ENCODE measurements around the gene MLPH.

The MLPH gene

DNA sequence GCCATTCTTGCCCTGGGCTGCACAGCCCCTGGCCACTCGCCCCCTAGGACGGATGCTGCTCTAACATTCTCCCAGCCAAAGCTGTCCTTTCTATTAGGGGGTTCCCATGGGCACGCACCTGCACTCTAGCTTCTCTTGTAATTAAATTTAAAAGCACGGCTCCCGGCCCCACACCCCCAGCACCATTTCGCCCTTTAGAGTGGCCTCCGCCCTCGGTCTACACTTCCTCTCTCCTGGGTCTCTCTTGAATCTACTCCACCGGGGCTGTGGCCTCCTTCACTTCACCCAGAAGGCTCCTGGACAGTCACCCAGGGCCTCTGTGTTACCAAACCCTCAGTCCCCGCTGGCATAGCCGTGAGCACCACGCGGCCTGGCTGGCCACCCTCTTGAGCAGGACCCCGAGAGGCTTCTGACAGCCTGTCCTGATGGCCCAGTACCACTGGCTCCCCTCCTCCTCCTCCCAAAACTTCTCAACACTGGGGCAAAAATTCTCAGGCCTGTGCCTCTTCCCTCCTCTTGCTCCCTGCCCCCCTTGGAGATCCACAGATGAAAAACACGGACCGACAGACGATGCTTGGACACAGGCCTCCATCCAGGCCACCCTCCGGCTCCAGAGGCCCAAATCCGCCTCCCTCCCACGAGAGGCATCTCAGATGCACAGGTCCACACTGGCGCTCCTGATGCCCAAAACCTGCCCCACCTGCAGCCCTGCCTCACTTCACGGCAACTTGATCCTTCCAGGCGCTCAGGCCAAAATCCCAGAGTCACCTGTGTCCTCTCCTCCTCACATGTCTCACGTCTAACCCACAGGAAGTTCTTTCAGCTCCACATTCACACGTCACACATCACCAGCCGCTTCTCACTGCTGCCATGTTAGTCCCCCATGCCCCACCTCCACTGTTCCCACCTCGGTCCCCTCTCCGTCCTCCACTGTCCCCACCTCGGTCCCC lies 110.4 kb downstream of the MLPH start:
- no peak for DNase-seq

DNA sequence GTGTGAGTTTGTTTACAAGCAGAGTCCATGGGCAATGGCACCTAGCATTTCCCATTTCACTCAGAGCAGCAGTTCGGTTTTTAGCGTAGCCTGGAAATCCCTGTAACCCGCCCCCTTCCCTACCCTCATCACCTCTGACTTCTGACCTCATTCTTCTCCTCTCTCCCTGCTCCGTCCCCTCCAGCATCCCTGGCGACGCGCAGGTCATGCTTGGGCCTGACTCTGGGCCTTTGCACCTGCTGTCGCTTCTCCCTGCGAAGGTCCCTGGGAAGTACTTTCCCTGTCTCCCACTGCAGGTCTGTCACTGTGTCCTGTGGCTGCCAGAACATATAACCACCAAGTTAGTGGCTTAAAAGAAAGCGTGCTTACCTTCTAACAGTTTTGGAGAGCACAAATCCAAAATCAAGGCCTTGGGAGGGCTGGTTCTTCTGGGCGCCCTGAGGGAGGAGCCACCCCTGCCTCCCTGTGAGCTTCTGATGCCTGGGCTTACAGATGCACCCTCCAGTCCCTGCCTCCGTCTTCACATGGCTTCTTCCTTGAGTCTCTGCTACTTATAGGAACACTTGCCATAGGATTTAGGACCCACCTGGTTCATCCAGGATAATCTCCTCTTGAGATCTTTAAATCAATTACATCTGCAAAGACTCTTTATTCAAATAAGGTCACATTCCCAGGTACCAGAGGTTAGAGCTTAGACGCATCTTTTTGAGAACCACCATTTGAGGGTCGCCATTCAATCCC lies 111.6 kb downstream of the MLPH start:
- no peak for DNase-seq

GRCh38 chr2:237599465-237600110 lies 112.5 kb downstream of the MLPH start:
- DNase-seq, result no peak

- DNase-seq, result peak in 2 of 56 donors; percentile 9 to 19
Observed at GRCh38 chr2:237600205-237600846, 113.3 kb downstream of the MLPH start.

GRCh38 chr2:237601453-237602116 lies 114.5 kb downstream of the MLPH start:
- DNase-seq, result no peak

DNA sequence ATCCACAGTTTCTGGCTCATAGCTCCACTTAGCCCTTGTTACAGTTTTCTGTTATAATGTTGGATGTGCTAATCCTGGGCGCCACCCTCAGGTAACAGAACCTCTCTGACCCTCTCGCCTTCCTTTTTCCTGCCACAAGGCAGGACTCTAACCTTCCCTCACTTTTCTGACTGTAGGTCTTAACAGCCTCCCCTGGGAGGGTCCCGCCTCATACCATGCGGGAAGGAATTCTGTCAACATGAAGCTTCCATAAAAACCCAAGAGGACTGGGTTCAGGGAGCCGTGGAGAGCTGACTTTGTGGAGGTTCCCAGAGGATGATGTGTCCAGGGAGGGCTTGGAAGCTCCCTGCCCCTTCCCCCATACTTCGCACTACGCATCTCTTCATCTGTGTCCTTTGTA lies 115.4 kb downstream of the MLPH start:
- no peak for DNase-seq

- DNase-seq, result no peak
Observed at GRCh38 chr2:237603049-237603717, 116.1 kb downstream of the MLPH start.

- DNase-seq, result peak in 7 of 56 donors; percentile 9 to 45 (median 23)
Observed at GRCh38 chr2:237603718-237604362, 116.8 kb downstream of the MLPH start.

DNA sequence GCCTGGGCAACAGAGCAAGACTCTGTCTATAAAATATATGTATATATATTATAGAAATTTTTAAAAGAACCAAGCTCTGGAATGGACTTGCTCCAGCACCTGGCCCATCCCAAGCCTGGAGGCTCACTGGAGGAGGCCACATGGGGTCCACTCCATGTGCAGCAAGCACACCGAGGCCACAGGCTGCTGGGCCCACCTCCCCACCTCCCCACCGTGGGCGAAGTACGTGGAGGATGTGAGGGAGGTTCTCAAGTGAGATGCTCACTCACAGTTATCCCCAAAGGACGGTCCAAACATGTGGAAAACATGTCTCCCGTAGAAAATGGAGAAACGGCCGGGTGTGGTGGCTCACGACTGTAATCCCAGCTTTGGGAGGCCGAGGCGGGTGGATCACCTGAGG lies 117.3 kb downstream of the MLPH start:
- DNase-seq, result no peak

Data from amygdala (tissue), 56 donors.